Stimulated activated CD4-positive, alpha-beta T cell treated with anti-CD3 and anti-CD28 coated beads, TNF-alpha, amount 100 ng/mL, for 24 hours (primary cell): ENCODE data around the gene KRTAP10-5.
A peak's percentile ranks its signal among the peaks of the same experiment; 100 is the strongest.
"Not testable (repeated sequence)": the region's sequence is repeated elsewhere in the genome, so short reads cannot be mapped to it uniquely, and the experiment has no call there.

Source experiments
- DNase-seq, 3 experiments: peaks; one replicate each; pipeline ENCODE4 v3.0.0-alpha.2; 2020; ENCODE audit warnings: low read depth in 3 of 3

The KRTAP10-5 gene

DNA sequence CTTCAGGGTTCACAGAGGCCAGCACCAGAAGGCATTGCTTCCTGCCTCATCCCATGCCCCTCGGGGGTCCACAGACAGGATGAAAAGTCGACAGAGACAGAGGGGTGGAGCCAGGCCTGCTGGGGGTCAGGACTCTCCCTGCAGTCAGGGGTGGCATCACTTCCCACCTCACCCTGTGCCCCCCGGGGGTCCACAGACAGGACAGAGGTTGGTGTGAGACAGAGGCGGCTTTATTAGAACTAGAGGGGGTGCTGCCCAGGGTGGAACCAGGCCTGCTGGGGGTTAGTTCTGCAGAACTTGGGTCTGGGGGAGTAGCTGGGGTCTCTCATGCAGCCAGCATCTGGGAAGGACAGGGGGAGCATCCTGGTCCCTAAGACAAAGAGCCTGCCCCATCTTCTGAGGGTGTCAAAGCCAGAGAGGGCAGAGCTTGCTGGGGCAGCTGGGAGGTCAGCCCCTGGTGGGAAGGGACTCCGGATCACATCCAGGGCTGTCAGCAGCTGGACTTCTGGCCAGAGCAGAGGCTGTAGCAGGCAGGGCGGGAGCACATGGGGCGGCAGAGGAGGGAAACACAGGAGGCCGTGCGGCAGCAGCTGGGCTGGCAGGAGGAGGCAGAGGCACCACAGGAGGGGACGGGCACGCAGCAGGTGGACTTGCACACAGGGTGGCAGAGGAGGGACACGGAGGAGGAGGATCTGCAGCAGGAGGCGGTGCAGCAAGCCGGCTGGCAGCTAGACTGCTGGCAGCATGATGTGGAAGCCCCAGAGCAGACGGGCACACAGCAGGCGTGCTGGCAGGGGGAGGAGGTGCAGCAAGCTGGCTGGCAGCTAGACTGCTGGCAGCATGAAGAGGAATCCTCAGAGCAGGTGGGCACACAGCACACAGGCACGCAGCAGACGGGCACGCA lies 10.7 kb upstream of the KRTAP10-5 start:
- DNase-seq, result not testable (repeated sequence)

- DNase-seq, result no peak
Observed at GRCh38 chr21:44590311-44590721, 9.9 kb upstream of the KRTAP10-5 start.

DNA sequence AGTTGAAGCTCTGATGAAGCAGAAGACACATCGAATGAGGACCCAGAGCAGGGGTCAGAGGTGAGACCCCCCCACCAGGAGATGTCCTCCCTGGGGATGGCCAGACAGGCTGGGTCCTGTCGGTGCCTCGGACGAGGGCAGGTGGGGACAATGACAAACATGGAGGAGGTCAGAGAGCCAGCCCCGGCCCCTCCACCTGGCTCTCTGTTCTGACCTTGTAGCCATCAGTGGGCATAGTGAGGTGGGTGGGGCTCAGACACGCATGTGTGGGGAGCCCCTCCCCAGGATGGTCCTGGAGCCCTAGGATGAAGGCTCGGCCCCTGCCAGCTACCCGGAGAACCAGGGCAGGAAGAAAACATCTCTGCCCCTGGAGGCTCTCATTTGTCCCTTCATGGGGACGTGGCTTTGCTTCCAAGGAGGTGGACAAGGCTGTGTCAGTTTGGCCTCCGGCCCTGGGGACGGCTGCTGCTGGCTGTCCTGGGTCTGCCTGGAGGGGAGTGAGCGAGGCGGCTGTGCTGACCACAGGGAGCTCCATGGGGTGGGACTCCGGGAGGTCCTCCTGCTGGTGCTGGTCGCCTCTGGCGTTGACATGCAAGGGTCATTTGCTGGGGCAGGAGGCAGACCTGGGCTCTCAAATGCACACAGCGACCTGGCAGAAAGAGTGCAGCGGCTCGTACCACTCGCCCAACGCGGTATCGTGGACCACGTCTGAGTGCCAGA lies 9.3 kb upstream of the KRTAP10-5 start:
- DNase-seq, result no peak

DNA sequence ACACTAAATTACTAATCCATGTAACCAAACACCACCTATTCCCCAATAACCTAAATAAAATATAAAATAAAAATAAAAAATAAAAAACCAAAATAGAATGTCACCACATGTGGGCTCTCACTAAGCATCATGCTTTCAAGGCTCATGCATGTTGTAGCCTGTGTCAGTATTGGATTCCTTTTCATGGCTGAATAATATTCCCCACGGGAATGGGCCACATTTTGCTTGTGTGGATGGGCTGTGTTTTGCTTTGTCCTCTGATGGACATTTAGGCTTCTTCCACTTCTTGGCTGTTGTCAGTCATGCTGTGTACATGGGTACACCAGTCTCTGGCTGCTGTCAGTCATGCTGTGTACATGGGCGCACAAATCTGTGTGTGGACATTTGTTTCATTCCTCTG lies 8.7 kb upstream of the KRTAP10-5 start:
- DNase-seq, result no peak

GRCh38 chr21:44585892-44586291 lies 5.5 kb upstream of the KRTAP10-5 start:
- no peak for DNase-seq

GRCh38 chr21:44583800-44584147 lies 3.4 kb upstream of the KRTAP10-5 start:
- peak in 2 of 3 experiments; percentile 5 to 22 for DNase-seq

DNA sequence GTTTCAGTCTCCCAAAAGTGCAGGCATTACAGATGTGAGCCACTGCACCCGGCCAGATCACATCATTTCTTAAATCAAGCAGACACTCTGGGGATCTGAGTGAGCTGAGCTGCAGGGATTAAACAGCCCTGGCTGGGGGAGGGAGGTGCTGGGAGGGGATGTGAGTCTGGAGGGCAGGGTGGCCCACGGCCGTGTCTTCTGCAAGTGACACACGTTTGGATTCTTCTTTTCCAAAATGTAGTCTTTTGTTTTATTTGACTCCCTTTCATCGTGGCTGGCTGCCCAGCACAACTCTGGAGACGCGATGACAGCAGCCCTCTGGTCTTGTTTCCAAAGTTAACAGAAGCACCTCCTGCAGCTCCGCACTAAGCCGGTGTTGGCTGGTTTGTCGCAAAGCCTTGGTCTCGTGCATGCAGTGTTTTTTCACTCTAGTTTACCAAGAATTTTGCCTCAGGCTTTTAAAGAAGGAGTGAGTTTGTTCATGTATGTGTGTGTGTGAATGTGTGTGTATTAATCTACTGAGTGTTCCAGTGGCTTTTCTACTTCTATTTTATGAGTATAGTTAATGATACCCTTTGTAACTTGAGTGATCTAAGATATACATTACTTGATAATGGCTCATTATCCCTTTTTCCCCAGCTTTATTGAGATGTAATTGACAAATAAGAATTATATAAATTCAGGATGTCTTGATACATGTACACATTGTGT lies 2.8 kb upstream of the KRTAP10-5 start:
- no peak for DNase-seq

DNA sequence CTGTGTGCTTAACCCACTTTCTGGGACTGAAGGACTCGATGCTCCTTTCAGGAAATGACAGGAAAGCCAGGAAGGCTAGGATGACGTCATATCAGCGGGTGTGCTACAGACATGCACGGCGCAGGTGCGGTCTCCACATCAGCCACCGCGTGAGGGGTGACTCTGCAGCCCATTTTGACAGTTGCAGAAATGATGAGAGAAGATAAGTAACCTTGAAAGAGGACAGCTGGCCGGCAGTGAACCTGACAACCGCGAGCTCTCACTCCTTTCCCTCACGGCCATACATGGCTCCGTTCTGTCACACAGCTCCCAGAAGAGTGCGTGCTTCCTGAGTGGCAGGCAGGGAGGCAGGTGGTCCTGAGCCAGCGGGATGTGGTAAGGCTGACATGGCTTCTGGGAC lies 1.7 kb upstream of the KRTAP10-5 start:
- no peak for DNase-seq

DNA sequence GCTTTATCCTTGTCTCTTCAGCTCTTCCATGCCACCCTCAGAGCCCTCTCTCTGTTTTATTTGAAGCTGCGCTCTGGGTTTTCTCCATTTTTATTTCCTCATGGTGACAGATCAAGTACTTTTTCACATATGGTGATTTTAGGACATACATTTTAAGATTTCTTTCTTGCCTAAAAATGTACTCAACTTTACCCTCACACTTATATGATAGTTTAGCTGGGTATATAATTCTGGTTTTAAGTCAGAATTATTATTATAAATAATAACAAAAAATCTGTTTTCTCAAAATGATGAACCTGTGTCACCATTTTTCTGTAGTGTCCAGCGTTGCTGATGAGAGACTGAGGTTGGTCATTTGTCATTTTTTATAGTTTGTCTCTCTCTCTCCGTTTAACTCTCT lies 754 bp upstream of the KRTAP10-5 start:
- no peak for DNase-seq

- DNase-seq, result no peak
Observed at GRCh38 chr21:44579833-44580144, 615 bp downstream of the KRTAP10-5 start.

DNA sequence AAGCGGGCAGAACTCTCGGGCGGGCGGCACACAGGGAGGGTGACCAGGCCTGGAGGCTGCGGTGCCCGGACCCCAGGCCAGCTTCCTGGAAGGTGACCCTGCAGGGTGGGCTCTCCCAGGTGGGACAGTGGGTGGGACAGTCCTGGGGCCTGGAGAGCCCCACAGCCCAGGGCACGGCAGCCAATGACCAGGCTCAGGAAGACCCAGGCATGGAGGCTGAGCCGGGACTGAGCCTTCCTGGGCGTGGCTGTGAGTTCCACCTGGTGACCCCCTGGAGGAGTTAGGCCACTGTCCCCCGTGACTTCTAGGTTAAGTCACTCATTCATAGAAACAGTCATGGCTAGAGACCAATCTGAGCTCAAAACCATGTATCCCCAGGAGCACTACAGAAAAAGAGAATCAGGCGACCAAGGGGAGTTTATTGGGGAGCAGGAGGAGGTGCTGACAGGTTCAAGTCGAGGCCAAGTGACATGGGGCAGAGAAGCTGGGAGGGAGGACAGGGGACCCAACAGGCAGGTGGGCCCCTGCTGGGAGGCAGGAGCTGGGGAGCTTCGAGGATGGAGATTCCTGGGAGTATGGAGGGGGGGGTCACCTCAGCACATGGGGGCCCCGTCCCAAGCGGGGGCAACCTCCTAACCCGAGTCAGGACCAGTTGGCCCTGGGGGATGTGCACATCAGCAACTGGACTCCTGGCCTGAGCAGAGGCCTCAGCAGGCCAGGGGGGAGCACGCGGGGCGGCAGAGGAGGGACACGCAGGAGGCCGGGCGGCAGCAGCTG lies 1.2 kb downstream of the KRTAP10-5 start:
- DNase-seq, result no peak

DNA sequence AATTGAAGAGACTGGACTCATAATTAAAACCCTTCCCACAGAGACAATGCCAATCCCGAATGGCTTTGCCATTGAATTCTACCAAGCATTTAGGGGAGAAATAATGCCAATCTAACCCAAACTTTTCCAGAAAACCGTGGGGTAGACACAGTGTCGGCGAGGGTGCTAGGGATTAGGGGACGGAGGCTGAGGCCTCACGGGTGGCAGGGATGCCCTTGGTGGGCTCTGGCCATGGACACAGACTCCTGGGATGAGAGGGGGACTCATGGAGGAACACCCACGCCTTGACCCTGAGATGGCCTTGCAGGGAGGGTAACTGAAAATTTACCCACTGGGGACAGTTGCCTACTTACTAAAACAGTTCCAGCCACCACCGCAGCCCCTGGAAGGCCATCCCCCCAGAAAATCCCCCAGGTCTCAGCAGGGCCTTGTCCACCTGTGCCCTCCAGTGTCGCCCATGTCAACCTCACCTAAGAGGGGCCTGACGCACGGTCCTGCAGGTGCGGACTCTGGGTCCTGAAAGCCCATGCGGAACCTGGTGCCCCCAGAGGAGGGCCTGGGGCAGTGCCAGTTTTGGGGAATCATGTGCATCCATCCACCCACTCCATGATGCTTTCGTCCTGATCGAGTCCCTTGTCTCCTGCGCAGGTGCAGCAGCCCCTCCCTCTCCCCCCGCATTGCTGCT lies 1.9 kb downstream of the KRTAP10-5 start:
- DNase-seq, result no peak

DNA sequence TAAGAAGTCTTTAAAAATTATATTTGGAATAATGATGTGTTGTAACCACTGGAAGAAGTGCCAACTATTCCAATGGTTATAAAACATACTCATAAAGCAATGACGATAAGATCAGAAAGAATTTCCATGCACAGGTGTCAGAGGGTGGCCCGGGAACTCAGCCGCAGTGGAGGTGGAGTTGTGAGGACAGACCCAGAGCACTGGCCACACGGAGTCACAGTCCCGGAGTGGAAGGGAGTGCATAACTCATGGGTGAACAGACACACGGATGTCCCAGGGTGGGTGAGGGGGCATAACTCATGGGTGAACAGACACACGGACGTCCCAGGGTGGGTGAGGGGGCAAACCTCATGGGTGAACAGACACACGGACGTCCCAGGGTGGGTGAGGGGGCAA lies 4.4 kb downstream of the KRTAP10-5 start:
- DNase-seq, result no peak

DNA sequence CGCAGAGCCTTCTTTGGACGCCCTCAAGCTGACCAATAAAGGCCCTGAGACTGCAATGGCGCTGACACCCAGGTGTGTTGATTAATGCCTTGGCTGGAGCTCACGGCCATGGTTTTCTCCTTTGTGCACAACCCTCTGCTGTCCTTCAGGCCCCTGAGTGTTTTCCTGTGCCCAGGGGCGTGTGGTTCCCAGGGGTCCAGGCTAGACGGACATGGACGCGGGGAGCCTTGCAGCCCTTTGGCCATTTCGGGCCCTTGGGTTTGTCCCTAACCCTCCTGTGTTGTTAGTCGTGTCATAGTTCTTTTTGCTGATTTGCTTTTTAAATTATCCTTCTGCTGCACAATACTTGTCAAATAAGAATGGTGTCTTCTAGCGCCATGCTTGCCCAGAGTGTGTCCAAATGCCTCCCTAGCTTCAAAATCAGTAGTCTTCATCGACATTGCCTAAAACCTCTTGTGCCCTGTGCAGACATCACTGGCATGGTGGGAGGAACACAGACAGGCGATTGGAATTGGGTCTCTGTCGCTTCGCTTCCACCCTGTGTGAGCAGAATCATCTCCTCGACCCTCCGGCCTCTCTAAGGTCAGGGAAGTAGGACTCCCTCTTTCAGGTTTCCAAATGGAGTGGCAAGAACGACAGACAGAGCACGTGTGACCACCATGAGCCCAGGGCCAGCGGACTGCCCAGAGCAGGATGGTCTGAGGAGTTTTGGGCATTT lies 4.9 kb downstream of the KRTAP10-5 start:
- DNase-seq, result no peak

DNA sequence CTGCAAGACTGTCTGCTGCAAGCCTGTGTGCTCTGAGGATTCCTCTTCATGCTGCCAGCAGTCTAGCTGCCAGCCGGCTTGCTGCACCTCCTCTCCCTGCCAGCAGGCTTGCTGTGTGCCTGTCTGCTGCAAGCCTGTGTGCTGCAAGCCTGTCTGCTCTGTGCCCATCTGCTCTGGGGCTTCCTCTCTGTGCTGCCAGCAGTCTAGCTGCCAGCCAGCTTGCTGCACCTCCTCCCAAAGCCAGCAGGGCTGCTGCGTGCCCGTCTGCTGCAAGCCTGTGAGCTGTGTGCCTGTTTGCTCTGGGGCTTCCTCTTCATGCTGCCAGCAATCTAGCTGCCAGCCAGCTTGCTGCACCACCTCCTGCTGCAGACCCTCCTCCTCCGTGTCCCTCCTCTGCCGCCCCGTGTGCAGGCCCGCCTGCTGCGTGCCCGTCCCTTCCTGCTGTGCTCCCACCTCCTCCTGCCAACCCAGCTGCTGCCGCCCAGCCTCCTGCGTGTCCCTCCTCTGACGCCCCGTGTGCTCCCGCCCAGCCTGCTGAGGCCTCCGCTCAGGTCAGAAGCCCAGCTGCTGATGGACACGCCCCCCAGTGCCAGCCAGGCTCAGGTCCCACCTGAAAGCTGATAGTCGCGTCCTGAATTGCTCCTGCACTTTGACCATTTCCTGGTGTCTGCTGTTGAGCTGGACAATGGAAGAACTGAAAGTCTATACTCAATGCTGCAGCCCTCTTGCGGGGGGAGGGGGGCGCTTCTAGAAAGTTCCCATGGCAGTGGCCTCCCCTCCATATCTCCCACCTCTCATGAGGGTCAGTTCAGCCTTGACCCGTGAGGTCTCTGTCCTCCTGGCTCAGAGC lies 5.7 kb downstream of the KRTAP10-5 start:
- DNase-seq, result no peak

DNA sequence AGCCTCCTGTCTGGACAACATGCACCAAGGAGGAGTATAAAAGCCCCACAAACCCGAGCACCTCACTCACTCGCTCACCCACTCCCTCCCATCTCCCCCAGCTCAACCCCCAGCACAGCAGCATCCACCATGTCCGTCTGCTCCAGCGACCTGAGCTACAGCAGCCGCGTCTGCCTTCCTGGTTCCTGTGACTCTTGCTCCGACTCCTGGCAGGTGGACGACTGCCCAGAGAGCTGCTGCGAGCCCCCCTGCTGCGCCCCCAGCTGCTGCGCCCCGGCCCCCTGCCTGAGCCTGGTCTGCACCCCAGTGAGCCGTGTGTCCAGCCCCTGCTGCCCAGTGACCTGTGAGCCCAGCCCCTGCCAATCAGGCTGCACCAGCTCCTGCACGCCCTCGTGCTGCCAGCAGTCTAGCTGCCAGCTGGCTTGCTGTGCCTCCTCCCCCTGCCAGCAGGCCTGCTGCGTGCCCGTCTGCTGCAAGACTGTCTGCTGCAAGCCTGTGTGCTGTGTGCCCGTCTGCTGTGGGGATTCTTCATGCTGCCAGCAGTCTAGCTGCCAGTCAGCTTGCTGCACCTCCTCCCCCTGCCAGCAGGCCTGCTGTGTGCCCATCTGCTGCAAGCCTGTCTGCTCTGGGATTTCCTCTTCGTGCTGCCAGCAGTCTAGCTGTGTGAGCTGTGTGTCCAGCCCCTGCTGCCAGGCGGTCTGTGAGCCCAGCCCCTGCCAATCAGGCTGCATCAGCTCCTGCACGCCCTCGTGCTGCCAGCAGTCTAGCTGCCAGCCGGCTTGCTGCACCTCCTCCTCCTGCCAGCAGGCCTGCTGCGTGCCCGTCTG lies 6.6 kb downstream of the KRTAP10-5 start, which contains the start of gene KRTAP10-4:
KRTAP10-4 (plus strand) TSS at position 100 of the 827 bp plus-strand sequence; CDS start at position 130, 30 bp downstream.
- DNase-seq, result not testable (repeated sequence)

GRCh38 chr21:44572959-44573583 lies 7.3 kb downstream of the KRTAP10-5 start:
- DNase-seq, result no peak
